Embryonic facial prominence (tissue), 1 donor: Measurements from ENCODE around the gene ANKMY1.
"Not testable (repeated sequence)": the region's sequence is repeated elsewhere in the genome, so short reads cannot be mapped to it uniquely, and the experiment has no call there.

Source experiments
- DNase-seq: peaks from one replicate; pipeline ENCODE4 v3.0.0-alpha.2; 2016; ENCODE audit errors: extremely low spot score

ANKMY1 gene

DNA sequence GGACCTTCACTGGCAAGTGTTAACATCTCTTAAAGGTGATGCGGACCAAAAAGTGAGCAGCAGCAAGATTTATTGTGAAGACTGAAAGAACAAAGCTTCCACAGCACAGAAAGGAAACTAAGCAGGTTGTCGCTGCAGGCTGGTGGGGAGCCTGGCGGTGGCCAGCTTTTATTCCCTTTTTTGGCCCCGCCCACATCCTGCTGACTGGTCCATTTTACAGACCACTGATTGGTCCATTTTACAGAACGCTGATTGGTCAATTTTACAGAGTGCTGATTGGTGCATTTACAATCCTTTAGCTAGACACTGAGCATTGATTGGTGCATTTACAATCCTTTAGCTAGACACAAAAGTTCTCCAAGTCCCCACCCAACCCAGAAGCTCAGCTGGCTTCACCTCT, 35.9 kb downstream of the ANKMY1 start:
- not testable (repeated sequence) for DNase-seq

- no peak for DNase-seq
Observed at GRCh38 chr2:240520974-240521350, 36.8 kb downstream of the ANKMY1 start.

DNA sequence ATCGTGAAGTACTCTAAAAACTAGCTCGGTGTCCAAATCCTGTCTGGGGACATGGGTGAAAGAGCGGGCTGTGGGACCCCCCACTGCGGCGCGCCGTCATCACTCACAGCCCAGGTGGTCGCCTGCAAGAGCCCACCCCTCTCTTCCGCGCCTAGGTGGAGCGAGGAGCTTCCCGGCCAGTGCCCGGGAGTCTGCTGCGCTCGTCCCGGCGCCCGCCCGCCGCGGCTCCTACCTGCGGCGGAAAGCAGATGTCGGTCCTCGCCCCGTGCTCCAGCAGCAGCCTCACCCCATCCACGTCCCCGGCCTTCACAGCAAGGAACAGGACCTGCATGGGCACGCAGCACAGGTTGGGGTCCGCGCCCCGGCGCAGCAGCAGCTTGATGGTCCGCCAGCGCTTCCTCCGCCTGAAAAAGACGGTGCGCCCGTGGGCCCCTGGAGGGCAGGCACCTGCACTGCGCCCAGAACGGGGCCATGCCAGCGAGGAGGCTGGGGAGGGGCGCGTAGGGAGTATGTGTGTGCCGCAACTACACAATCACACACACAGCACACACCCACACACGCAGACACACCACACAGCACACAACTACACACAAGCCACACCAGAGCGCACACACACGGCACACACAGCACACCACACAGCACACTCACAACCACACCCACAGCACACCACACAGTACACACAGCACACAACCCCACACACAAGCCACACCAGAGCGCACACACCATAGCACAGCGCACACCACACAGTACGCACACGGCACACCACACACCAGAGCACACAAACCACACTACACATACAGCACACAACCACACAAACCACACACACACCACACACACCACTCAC, 37.4 kb downstream of the ANKMY1 start:
- no peak for DNase-seq

DNA sequence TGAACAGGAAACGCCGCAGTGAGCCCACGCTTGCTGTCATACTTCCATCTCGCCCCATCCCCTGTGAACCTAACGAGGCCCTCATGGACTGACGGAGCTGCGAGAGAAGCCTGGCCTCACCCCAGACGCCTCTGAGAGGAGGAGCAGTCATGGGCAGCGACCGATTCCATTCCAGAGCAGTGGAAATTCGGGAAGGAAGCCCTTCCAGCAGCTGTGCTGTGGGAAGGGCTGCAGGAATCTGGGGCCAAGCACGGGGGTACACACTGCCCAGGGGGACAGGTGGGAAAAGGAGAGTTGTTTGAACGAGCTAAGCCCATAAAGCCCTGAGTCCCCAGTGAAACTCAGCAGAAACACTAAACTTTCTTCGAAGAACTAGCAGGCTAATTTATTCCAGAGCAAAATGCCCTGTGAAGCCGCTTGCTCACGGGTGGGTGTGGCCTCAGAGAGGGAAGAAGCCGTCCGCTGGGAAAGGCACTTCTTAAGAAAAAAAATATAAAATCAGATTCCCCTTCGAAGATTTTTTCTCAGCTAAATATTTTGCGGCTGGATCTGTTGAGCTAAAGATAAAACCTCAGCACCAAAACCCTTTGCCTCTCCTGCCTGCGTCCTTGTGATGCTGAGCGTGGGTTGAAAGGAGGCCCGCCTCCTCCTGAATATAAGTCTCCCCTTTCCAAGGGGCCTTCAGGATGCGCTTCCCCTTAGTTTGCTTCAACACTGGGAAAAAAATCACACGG, 38.2 kb downstream of the ANKMY1 start:
- no peak for DNase-seq

- DNase-seq: no peak
Observed at GRCh38 chr2:240518981-240519380, 38.8 kb downstream of the ANKMY1 start.

GRCh38 chr2:240517342-240517741, 40.4 kb downstream of the ANKMY1 start:
- DNase-seq: no peak

DNA sequence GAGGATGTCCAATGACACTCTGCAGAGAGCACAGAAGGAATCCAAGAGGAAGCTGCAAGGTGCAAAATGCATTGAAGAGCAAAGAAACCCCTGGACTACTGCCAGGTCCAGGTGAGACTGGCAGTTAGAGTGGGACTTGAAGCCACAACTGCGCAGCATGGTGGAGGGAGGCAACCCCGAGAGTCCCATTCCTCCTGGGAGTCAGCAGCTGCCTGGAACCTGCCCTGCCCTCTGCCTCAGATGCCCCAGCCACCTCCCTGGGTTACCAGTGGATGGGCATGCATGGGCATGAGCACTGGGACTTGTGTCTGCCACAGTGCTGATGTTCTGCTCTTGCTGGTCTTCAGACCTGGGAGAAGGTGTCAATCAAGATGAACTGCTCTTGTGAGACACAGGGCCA, 43.2 kb downstream of the ANKMY1 start:
- DNase-seq: no peak

- no peak for DNase-seq
Observed at GRCh38 chr2:240513549-240514287, 44.1 kb downstream of the ANKMY1 start.

- DNase-seq: no peak
Observed at GRCh38 chr2:240512666-240513535, 44.9 kb downstream of the ANKMY1 start.

DNA sequence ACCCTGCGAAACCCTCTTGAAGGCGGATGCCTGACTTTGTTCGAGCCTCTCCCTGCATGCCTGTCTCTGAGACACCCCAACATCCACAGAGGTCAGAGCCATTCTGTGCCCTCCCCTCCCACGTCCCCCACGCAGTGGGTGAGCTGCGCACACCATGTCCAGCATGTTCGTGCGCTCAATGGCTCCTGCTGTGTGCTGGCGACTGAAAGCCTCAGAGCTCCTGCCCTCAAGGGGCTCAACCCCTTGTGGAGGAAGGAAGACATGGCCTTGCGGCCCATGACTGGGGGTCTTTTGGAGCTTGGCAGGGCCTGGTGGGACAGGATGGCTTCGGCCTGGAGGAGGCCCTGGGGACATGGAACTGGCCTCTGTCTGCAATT, 45.7 kb downstream of the ANKMY1 start:
- no peak for DNase-seq

DNA sequence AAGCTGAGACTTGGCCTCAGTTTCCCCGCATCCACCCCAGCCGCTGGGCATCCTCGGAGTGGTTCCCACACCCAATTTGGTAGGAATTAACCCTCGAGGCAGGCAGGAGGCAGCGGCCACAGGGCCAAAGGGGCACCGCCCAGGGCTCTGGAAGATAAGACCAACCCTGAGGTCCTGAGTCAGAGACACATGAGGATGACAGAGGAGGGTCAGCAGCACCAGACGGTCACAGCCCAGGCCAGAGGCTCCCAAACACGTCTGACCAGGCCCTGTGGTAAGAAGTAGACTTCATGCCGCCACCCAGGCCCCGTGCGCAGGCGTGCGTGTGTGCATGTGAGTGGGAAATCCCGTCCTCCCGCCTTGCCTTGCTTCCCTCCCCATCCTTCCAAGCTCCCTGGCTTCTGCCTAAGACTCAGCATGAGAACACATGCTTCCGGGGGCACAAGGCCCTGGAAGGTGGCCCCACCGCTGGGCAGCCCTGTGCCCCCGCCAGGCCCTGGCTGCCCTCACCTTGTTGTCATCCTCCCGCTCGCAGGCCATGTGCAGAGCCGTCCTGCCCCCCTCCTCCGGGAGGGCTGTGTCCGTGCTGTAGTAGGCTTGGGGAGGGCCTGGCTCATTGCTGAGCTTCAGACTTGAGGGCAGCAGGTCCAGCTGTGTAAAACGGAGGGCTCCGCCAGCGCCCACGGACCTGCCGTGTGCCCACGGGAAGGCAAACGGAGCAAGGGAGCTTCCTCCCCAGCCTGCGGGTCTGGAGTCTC, 46.3 kb downstream of the ANKMY1 start:
- DNase-seq: no peak

- DNase-seq: no peak
Observed at GRCh38 chr2:240510513-240511210, 47.1 kb downstream of the ANKMY1 start.

- DNase-seq: no peak
Observed at GRCh38 chr2:240509667-240510512, 47.9 kb downstream of the ANKMY1 start.

DNA sequence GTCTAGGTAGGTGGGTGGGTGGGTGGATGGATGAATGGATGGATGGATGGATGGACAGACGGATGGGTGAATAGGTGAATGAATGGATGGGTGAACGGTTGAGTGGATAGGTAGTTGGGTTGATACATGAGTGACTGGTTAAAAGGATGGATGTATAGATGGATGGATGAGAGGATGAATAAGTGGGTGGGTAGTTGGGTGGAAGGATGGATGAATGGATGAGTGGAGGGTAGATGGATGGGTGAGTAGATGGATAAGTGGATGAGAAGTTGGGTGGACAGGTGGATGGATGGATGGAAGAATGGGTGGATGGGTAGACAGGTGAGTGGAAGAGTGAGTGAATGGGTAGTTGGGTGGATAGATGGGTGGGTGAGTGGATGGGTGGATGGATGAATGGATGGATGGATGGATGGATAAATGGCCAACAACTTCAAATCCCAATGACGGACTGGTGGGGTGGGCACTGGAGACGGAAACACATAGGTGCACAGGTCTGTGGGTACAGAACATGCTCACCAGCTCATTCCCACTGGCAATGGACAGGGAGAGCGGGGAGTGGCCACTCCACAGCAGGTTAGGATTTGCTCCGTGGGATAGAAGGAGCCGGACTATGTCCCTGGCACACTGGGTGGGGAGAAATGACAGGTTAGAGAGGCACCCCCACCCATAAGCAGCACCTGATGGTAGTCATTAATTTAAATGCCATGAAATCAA, 48.8 kb downstream of the ANKMY1 start:
- DNase-seq: no peak

GRCh38 chr2:240507778-240508251, 50.0 kb downstream of the ANKMY1 start:
- DNase-seq: no peak

- no peak for DNase-seq
Observed at GRCh38 chr2:240507060-240507777, 50.6 kb downstream of the ANKMY1 start.

DNA sequence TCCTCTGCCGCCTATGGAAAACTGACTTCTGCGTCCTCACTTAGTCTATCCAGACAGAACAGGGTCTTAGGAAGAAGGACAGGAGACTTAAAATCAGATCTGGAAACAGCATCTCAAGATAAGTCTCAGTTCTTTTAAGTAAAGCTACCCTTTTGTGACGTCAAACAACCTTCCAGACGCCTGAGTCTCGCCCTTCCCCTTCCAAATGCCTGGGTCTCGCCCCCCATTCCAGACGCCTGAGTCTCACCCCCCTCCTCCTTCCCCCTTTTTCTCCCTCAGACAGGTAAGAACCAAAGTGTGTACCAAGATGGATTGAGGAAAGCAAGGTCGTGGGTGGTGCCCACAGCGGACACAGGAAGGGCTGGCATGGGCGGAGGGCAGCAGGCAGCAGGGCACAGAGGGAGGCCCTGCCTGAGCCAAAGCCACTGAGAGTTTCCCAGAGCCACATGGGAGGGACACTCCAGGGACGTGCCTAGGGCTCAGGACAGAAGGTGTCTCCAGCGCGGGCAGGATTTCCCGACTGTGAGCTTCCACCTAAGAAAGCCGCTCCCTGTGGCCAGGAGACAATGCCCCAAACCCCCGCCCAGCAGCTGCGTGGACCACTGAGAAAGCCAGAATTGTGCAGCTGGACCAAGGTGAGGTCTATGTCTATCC, 51.3 kb downstream of the ANKMY1 start:
- no peak for DNase-seq
